GM21717 (cell line): Measurements from ENCODE around the gene PSPN.

Source experiments
- ATAC-seq: cut with Tn5 transposase; IDR thresholded peaks from one replicate; pipeline ENCODE4 v1.9.1; 2021; ENCODE audit warnings: mild to moderate bottlenecking, moderate library complexity; ENCODE audit not compliant: unreplicated experiment

PSPN gene

GRCh38 chr19:6334490-6335285 is 41.0 kb downstream of the PSPN start:
- no peak for ATAC-seq

- ATAC-seq = no peak
Measured at GRCh38 chr19:6333439-6333838, 42.3 kb downstream of the PSPN start, which contains the start of gene ACER1. Gene ACER1, minus strand, starts transcription at chr19:6333612. Its CDS starts 61 bp downstream, at chr19:6333551.

GRCh38 chr19:6326815-6327214 is 48.9 kb downstream of the PSPN start:
- ATAC-seq = no peak

GRCh38 chr19:6325614-6326013 is 50.1 kb downstream of the PSPN start:
- ATAC-seq = no peak
